ENCODE data around the gene NTM. TPM values are rescaled to one million over a fixed set of nuclear protein-coding genes. Genes with fewer than 3 reads are reported as not detected.
A peak's percentile ranks its signal among the peaks of the same experiment; 100 is the strongest.

Gene NTM
- total RNA-seq, 4 donors from 2014 or later: 0.40 to 3.1 (median 2.1) TPM; not detected in 1

GRCh38 chr11:131511794-131512193 lies 141.4 kb downstream of the NTM start:
- Histone ChIP-seq H3K4me3 (no peak overlapping the region), H3K9me3 (no peaks in the 10 kb centered on the region), H3K27ac (no peak overlapping the region), H3K4me1 (no peaks in the 10 kb centered on the region), H3K36me3 (no peaks in the 10 kb centered on the region), H3K27me3 (no peaks in the 10 kb centered on the region)
- intact Hi-C loops (cut with DNase I; ENCODE audit: low total_unique reads): loop anchor here (5.0 to 10.0 kb wide), 2 partner anchors 97 to 449 kb away; no protein-coding TSS in a partner anchor
- WGBS, 2 donors (ENCODE audit: low coverage in 1 of 2): 44% methylated on average over 8 of the region's 9 CpGs; no CpG with 5 or more reads in 1 of the 2 donors
- peak; percentile 42 for DNase-seq
- TF ChIP-seq EP300 (IDR thresholded peaks at IDR 0.05; ENCODE audit: low read depth) (no peak), CTCF (IDR thresholded peaks at IDR 0.05) (peak; percentile 48 to 55 (median 50))
- in situ Hi-C loops (cut with MboI; ENCODE audit: low pct_ligation_motif_present in 1 of 4, low pct_unique_long_range_greater_than_20kb in 1 of 4, low sequenced_read_pairs in 3 of 4): loop anchor here in 2 of 4 donors (25.0 kb wide), 2 partner anchors 274 to 449 kb away; no protein-coding TSS in a partner anchor

- no peaks in the 10 kb centered on the region for H3K36me3 ChIP-seq
- DNase-seq: no peak
- no peak overlapping the region for H3K4me3 ChIP-seq
- in situ Hi-C loops (cut with MboI; ENCODE audit: low pct_ligation_motif_present in 1 of 4, low pct_unique_long_range_greater_than_20kb in 1 of 4, low sequenced_read_pairs in 3 of 4) (loop anchor here in 2 of 4 donors (25.0 kb wide), 2 partner anchors 275 to 450 kb away; no protein-coding TSS in a partner anchor), intact Hi-C loops (cut with DNase I; ENCODE audit: low total_unique reads) (loop anchor here (5.0 to 10.0 kb wide), 2 partner anchors 97 to 450 kb away; no protein-coding TSS in a partner anchor)
- no peaks in the 10 kb centered on the region for H3K4me1 ChIP-seq
- H3K27ac ChIP-seq: no peak overlapping the region
- TF ChIP-seq POLR2AphosphoS5 (IDR thresholded peaks at IDR 0.05) (no peak), POLR2A (IDR thresholded peaks at IDR 0.05) (no peak), EP300 (IDR thresholded peaks at IDR 0.05; ENCODE audit: low read depth) (no peak), CTCF (IDR thresholded peaks at IDR 0.05) (no peak)
- WGBS, 2 donors (ENCODE audit: low coverage in 1 of 2): 69 to 80% methylated on average over 1 to 3 of the region's 3 CpGs
- H3K9me3 ChIP-seq: no peaks in the 10 kb centered on the region
- H3K27me3 ChIP-seq: no peaks in the 10 kb centered on the region
Observed at GRCh38 chr11:131512228-131512627, 141.8 kb downstream of the NTM start.

GRCh38 chr11:131514062-131514461 lies 143.6 kb downstream of the NTM start:
- in situ Hi-C loops (cut with MboI; ENCODE audit: low pct_ligation_motif_present in 1 of 4, low pct_unique_long_range_greater_than_20kb in 1 of 4, low sequenced_read_pairs in 3 of 4) (loop anchor here in 2 of 4 donors (25.0 kb wide), 2 partner anchors 277 to 452 kb away; no protein-coding TSS in a partner anchor), intact Hi-C loops (cut with DNase I; ENCODE audit: low total_unique reads) (loop anchor here (5.0 to 10.0 kb wide), 2 partner anchors 99 to 452 kb away; no protein-coding TSS in a partner anchor)
- no peak for DNase-seq
- Histone ChIP-seq H3K9me3 (no peaks in the 10 kb centered on the region), H3K4me1 (no peaks in the 10 kb centered on the region), H3K27ac (no peak overlapping the region), H3K4me3 (no peak overlapping the region), H3K36me3 (no peaks in the 10 kb centered on the region), H3K27me3 (no peaks in the 10 kb centered on the region)
- WGBS, 2 donors (ENCODE audit: low coverage in 1 of 2): 72% methylated on average over 6 of the region's 6 CpGs
- TF ChIP-seq EP300 (IDR thresholded peaks at IDR 0.05; ENCODE audit: low read depth): no peak
- no peak for TF ChIP-seq POLR2AphosphoS5 (IDR thresholded peaks at IDR 0.05)
- TF ChIP-seq POLR2A (IDR thresholded peaks at IDR 0.05): no peak
- TF ChIP-seq CTCF (IDR thresholded peaks at IDR 0.05): no peak

GRCh38 chr11:131518305-131518838 lies 148.0 kb downstream of the NTM start:
- 11 to 13% methylated on average over 1 of the region's 1 CpG for WGBS, 2 donors (ENCODE audit: low coverage in 1 of 2)
- Histone ChIP-seq H3K9me3 (no peaks in the 10 kb centered on the region), H3K27me3 (no peaks in the 10 kb centered on the region), H3K4me3 (no peak overlapping the region), H3K4me1 (no peaks in the 10 kb centered on the region), H3K27ac (no peak overlapping the region), H3K36me3 (no peaks in the 10 kb centered on the region)
- DNase-seq: no peak
- in situ Hi-C loops (cut with MboI; ENCODE audit: low pct_ligation_motif_present in 1 of 4, low pct_unique_long_range_greater_than_20kb in 1 of 4, low sequenced_read_pairs in 3 of 4): loop anchor here in 2 of 4 donors (25.0 kb wide), 2 partner anchors 281 to 456 kb away; no protein-coding TSS in a partner anchor
- TF ChIP-seq POLR2AphosphoS5 (IDR thresholded peaks at IDR 0.05) (no peak), EP300 (IDR thresholded peaks at IDR 0.05; ENCODE audit: low read depth) (no peak), POLR2A (IDR thresholded peaks at IDR 0.05) (no peak), CTCF (IDR thresholded peaks at IDR 0.05) (no peak)
- intact Hi-C loops (cut with DNase I; ENCODE audit: low total_unique reads): loop anchor here (10.0 kb wide), 1 partner anchor 104 kb away; no protein-coding TSS in a partner anchor

Data from transverse colon (tissue), 4 donors.